Tibial artery (tissue), 4 donors: Measurements from ENCODE around the gene TCAP.

ENCODE experiments used
- DNase-seq, 2 donors: peaks; one replicate each; pipeline ENCODE4 v3.0.0-alpha.2; 2019
- H3K27ac ChIP-seq, 2 donors: fragments of 200-600 bp; sonication (generic) in 1 of 2; 1 replicate in 1 of 2; 2 replicates in 1 of 2; pipeline ENCODE4 v1.5.1; 2018 to 2019; ENCODE audit warnings: mild to moderate bottlenecking in 1 of 2
- H3K27me3 ChIP-seq, 2 donors: fragments of 200-600 bp; sonication (generic) in 1 of 2; one replicate each; pipeline versions ENCODE4 v1.5.1 to v1.6.0; 2016 to 2019
- H3K36me3 ChIP-seq, 3 donors: fragments of 200-600 bp; sonication (generic) in 2 of 3; one replicate each; pipeline ENCODE4 v1.5.1; 2016 to 2019; ENCODE audit warnings: mild to moderate bottlenecking in 2 of 3
- H3K4me1 ChIP-seq, 4 donors: fragments of 200-600 bp; sonication (generic) in 2 of 4; 1 replicate in 3 of 4; 2 replicates in 1 of 4; pipeline ENCODE4 v1.5.1; 2016 to 2019
- H3K4me3 ChIP-seq, 2 donors: fragments of 200-600 bp; sonication (generic) in 1 of 2; 1 replicate in 1 of 2; 2 replicates in 1 of 2; pipeline ENCODE4 v1.5.1; 2018 to 2019; ENCODE audit warnings: mild to moderate bottlenecking in 2 of 2
- H3K9me3 ChIP-seq, 3 donors: fragments of 200-600 bp; sonication (generic) in 1 of 3; one replicate each; pipeline ENCODE4 v1.5.1; 2016 to 2019
- intact Hi-C: fragments of 100-400 bp; cut with DNase I; formaldehyde crosslinking; loops from one replicate; pipeline ENCODE4 v1.15.0; 2023; ENCODE audit warnings: low total_unique reads
- TF ChIP-seq, protein P1 (sequence below), 2 experiments: fragments of 200-600 bp in 1 of 2; fragments of 450-650 bp in 1 of 2; IDR thresholded peaks; one replicate each; pipeline ENCODE4 v1.5.1; 2017 to 2019; ENCODE audit warnings: antibody characterized with exemption in 2 of 2, mild to moderate bottlenecking in 1 of 2, moderate library complexity in 1 of 2

TCAP gene

GRCh38 chr17:39667945-39668924 lies 3.1 kb downstream of the TCAP start, which contains the start of gene PNMT:
TSS of gene PNMT (plus strand) at chr17:39668453. CDS start at chr17:39668476, 23 bp downstream.
- no peaks in the 10 kb centered on the region for H3K27me3 ChIP-seq
- peak within 1 kb of the TSS; percentile 42 to 56 for H3K4me3 ChIP-seq
- intact Hi-C loops = no loop called here
- H3K36me3 ChIP-seq = no peaks in the 10 kb centered on the region
- DNase-seq = peak; percentile 67 to 80
- H3K27ac ChIP-seq = peak within 1 kb of the TSS; percentile 68 to 81
- peaks cover 7 to 75% (median 66%) of the 10 kb centered on the region in 4 donors for H3K4me1 ChIP-seq
- no peaks in the 10 kb centered on the region for H3K9me3 ChIP-seq
- TF ChIP-seq, protein P1, sequence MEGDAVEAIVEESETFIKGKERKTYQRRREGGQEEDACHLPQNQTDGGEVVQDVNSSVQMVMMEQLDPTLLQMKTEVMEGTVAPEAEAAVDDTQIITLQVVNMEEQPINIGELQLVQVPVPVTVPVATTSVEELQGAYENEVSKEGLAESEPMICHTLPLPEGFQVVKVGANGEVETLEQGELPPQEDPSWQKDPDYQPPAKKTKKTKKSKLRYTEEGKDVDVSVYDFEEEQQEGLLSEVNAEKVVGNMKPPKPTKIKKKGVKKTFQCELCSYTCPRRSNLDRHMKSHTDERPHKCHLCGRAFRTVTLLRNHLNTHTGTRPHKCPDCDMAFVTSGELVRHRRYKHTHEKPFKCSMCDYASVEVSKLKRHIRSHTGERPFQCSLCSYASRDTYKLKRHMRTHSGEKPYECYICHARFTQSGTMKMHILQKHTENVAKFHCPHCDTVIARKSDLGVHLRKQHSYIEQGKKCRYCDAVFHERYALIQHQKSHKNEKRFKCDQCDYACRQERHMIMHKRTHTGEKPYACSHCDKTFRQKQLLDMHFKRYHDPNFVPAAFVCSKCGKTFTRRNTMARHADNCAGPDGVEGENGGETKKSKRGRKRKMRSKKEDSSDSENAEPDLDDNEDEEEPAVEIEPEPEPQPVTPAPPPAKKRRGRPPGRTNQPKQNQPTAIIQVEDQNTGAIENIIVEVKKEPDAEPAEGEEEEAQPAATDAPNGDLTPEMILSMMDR (IDR thresholded peaks at IDR 0.05) = peak; percentile 63 to 68

DNA sequence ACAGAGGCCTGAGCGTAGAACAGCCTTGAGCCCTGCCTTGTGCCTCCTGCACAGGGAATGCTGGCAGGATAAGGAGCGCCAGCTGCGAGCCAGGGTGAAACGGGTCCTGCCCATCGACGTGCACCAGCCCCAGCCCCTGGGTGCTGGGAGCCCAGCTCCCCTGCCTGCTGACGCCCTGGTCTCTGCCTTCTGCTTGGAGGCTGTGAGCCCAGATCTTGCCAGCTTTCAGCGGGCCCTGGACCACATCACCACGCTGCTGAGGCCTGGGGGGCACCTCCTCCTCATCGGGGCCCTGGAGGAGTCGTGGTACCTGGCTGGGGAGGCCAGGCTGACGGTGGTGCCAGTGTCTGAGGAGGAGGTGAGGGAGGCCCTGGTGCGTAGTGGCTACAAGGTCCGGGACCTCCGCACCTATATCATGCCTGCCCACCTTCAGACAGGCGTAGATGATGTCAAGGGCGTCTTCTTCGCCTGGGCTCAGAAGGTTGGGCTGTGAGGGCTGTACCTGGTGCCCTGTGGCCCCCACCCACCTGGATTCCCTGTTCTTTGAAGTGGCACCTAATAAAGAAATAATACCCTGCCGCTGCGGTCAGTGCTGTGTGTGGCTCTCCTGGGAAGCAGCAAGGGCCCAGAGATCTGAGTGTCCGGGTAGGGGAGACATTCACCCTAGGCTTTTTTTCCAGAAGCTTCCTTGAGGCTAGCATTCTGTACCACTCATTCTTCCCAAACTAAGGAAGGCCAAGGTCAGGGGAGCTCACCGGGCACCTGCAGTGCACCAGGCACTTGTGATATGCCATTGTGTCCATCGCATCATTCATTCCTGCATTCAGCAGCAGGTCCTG lies 5.0 kb downstream of the TCAP start:
- no peaks in the 10 kb centered on the region for H3K27me3 ChIP-seq
- TF ChIP-seq, protein P1 (IDR thresholded peaks at IDR 0.05) = no peak
- H3K4me1 ChIP-seq = peaks cover 7 to 68% (median 59%) of the 10 kb centered on the region in 4 donors
- no peaks in the 10 kb centered on the region for H3K36me3 ChIP-seq
- intact Hi-C loops = loop anchor here (5.0 kb wide), 1 partner anchor 33 kb away; the partner anchor contains the start of gene STARD3
- DNase-seq = no peak
- H3K27ac ChIP-seq = no peak overlapping the region
- no peak overlapping the region for H3K4me3 ChIP-seq
- H3K9me3 ChIP-seq = no peaks in the 10 kb centered on the region

DNA sequence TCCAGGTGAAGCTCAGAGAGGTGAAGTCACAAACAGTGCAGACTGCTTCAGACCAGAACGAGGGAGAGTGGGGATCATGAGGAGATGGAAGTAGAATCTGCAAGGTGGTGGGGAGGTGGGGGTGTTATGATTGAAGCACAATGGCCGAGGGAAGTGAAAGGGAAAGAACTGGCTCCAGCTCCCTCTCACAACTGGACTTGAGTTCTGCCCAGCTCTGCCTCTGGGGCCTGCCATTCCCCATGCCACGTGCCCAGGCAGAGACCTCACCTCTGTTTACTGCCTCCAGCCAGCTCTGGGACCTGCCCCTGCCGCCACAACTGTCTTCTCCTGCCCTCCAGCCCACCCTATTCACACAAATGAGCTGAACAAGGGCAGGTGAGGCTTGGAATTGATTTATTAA lies 5.6 kb downstream of the TCAP start:
- H3K4me1 ChIP-seq = peaks cover 8 to 68% (median 59%) of the 10 kb centered on the region in 4 donors
- intact Hi-C loops = loop anchor here (5.0 kb wide), 1 partner anchor 33 kb away; the partner anchor contains the start of gene STARD3

DNA sequence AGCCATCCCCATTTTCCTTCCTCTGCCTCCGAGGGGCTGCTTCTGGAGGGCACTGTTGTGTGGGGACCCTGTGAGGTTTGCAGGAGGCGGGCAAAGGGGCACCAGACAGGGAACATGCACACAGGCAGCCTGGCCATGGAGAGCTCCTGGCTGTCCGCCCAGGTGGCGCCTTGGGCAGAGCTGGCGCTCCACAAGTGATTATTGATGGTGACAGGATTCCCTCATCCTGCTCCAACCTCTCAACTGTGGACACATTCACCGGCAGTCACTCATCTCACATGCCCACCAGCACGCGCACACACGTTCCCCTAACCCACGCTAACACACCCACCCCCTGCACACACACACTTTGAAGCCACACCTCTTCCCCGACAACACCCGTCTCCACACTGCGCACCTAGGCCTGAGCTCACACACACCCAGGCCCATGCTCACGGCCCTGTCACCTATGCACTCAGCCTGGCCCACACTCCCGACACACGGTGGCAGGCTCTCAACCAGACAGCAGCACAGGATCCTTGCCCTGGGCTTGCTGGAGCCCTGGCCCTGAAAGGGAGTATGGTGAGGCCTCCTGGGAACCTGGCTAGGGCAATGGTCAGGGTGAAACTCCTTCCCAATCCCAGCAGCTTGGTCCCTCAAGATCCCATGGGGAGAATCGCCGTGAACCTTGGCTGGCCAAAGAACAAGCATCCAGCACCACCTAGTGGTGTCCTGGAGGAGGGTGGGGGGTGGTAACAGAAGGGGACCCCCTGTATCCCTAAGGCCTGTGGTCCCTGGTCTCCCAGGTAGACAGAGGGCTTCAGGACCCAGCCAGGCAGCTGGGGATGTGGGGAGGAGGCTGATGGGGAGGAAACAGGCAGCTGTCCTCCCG lies 6.7 kb downstream of the TCAP start:
- intact Hi-C loops = loop anchor here (5.0 kb wide), 1 partner anchor 35 kb away; the partner anchor contains the start of gene STARD3
- Histone ChIP-seq H3K27ac (peak overlapping the region; percentile 39 to 51), H3K36me3 (no peaks in the 10 kb centered on the region), H3K4me1 (peaks cover 14 to 68% (median 59%) of the 10 kb centered on the region in 4 donors), H3K27me3 (no peaks in the 10 kb centered on the region), H3K9me3 (no peaks in the 10 kb centered on the region), H3K4me3 (no peak overlapping the region)
- TF ChIP-seq, protein P1 (IDR thresholded peaks at IDR 0.05) = peak; percentile 64 to 66
- peak in 1 of 2 donors; percentile 71 for DNase-seq

More for the DNA sequence above, 5.6 kb downstream of the TCAP start:
- H3K36me3 ChIP-seq = no peaks in the 10 kb centered on the region
- no peaks in the 10 kb centered on the region for H3K27me3 ChIP-seq
- H3K27ac ChIP-seq = peak overlapping the region in 1 of 2 donors; percentile 18
- H3K9me3 ChIP-seq = no peaks in the 10 kb centered on the region
- H3K4me3 ChIP-seq = no peak overlapping the region
- TF ChIP-seq, protein P1 (IDR thresholded peaks at IDR 0.05) = no peak
- no peak for DNase-seq
